ENCODE data around the gene HOXA4. TPM values are rescaled to one million over a fixed set of nuclear protein-coding genes. Genes with fewer than 3 reads are reported as not detected.

Gene HOXA4
- total RNA-seq, 1 donor from 2014 or later, result 2.1 TPM

- H3K36me3 ChIP-seq, result no peaks in the 10 kb centered on the region
- no peak for DNase-seq (ENCODE audit: low spot score in 2 of 2)
- no peak for TF ChIP-seq CTCF (IDR thresholded peaks at IDR 0.05)
- intact Hi-C loops (cut with DNase I), result loop anchor here (10.0 kb wide), 1 partner anchor 1269 kb away; no protein-coding TSS in a partner anchor
- H3K27me3 ChIP-seq, result peaks cover 34% of the 10 kb centered on the region
- H3K4me3 ChIP-seq, result peak overlapping the region; percentile 45 to 59
- no peak overlapping the region for H3K27ac ChIP-seq
- peaks cover 0 to 4% of the 10 kb centered on the region in 2 donors for H3K4me1 ChIP-seq
- H3K9me3 ChIP-seq, result no peaks in the 10 kb centered on the region
These were observed 33.4 kb upstream of the HOXA4 start for GRCh38 chr7:27164045-27164366.

DNA sequence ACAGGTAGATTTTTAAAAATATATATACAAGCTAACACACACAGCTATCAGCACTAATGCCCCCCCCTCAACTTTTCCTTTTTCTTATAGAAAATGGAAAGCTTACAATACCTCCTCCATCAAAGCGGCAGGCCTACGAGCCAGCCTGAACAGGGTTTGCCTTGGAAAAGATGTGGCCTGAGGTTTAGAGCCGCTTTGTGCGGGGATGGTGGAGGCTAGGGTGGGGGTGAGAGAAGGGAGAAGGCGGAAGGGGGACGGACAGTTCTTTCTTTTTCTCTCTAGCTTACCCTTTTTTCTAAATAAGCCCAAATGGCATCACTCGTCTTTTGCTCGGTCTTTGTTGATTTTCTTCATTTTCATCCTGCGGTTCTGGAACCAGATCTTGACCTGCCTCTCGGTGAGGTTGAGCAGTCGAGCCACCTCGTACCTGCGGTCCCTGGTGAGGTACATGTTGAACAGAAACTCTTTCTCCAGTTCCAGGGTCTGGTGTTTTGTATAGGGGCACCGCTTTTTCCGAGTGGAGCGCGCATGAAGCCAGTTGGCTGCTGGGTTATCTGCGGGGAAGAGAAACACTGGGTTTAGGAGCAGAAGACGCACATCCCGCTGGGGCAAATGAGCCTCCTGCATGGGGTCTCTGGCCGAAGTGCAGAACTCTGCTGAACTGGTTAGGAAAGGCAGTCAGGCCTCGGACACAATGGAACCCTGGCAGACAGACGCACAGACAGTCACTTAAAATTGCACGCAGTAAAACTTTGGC lies 32.9 kb upstream of the HOXA4 start:
- H3K9me3 ChIP-seq, result no peaks in the 10 kb centered on the region
- no peak overlapping the region for H3K27ac ChIP-seq
- H3K27me3 ChIP-seq, result peaks cover 30% of the 10 kb centered on the region
- H3K36me3 ChIP-seq, result no peaks in the 10 kb centered on the region
- intact Hi-C loops (cut with DNase I), result loop anchor here (10.0 kb wide), 1 partner anchor 1269 kb away; no protein-coding TSS in a partner anchor
- peaks cover 0 to 4% of the 10 kb centered on the region in 2 donors for H3K4me1 ChIP-seq
- peak overlapping the region in 1 of 2 donors; percentile 45 for H3K4me3 ChIP-seq
- peak in 1 of 2 donors; percentile 51 for DNase-seq (ENCODE audit: low spot score in 2 of 2)
- TF ChIP-seq CTCF (IDR thresholded peaks at IDR 0.05), result no peak

- no peak for DNase-seq (ENCODE audit: low spot score in 2 of 2)
- H3K27me3 ChIP-seq, result peaks cover 25% of the 10 kb centered on the region
- intact Hi-C loops (cut with DNase I), result loop anchor here (10.0 kb wide), 1 partner anchor 1268 kb away; no protein-coding TSS in a partner anchor
- H3K4me3 ChIP-seq, result no peak overlapping the region
- no peak for TF ChIP-seq CTCF (IDR thresholded peaks at IDR 0.05)
- H3K4me1 ChIP-seq, result peaks cover 0 to 4% of the 10 kb centered on the region in 2 donors
- no peak overlapping the region for H3K27ac ChIP-seq
- H3K36me3 ChIP-seq, result no peaks in the 10 kb centered on the region
- no peaks in the 10 kb centered on the region for H3K9me3 ChIP-seq
These were observed 32.2 kb upstream of the HOXA4 start for GRCh38 chr7:27162561-27163287.

GRCh38 chr7:27161721-27162560 lies 31.4 kb upstream of the HOXA4 start:
- intact Hi-C loops (cut with DNase I), result loop anchor here (1.0 to 10.0 kb wide), 3 partner anchors 475 to 1267 kb away; no protein-coding TSS in a partner anchor
- Histone ChIP-seq H3K4me1 (peaks cover 0 to 4% of the 10 kb centered on the region in 2 donors), H3K27ac (no peak overlapping the region), H3K36me3 (no peaks in the 10 kb centered on the region), H3K27me3 (peaks cover 21% of the 10 kb centered on the region), H3K9me3 (no peaks in the 10 kb centered on the region), H3K4me3 (peak overlapping the region; percentile 47 to 72)
- TF ChIP-seq CTCF (IDR thresholded peaks at IDR 0.05), result no peak
- peak in 1 of 2 donors; percentile 63 for DNase-seq (ENCODE audit: low spot score in 2 of 2)

DNA sequence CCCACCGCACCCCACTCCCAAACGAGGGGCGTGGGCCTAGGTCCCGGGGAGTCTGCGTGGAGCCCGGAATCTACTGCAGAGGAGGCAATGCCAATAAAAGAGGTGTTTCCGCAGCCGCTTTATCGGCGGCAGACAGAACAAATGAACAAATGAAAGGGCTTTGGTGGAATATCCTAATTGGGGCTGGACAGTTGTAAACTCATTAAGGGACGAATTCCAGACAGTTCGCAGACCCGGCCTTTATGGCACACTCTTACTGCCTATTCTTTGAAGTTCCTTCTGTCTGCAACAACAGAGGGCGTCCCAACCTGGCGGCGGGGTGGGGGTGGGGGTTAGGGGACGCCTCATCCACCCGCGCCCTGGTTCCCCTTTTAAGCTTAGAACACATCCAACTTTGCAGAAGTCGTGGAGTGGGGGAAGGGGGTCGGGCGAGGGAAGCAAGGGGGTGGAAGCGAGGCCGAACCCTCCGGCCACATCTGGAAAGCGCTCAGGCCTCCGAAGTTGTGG lies 30.7 kb upstream of the HOXA4 start:
- Histone ChIP-seq H3K9me3 (no peaks in the 10 kb centered on the region), H3K27ac (no peak overlapping the region), H3K36me3 (no peaks in the 10 kb centered on the region), H3K27me3 (peaks cover 14% of the 10 kb centered on the region), H3K4me3 (peak overlapping the region; percentile 47 to 72), H3K4me1 (peaks cover 0 to 3% of the 10 kb centered on the region in 2 donors)
- DNase-seq (ENCODE audit: low spot score in 2 of 2), result peak in 1 of 2 donors; percentile 65
- intact Hi-C loops (cut with DNase I), result loop anchor here (1.0 to 10.0 kb wide), 3 partner anchors 474 to 1266 kb away; no protein-coding TSS in a partner anchor
- no peak for TF ChIP-seq CTCF (IDR thresholded peaks at IDR 0.05)
